ENCODE results near the gene TSPAN16.
"Not testable (repeated sequence)": the region's sequence is repeated elsewhere in the genome, so short reads cannot be mapped to it uniquely, and the experiment has no call there.

TSPAN16 gene

GRCh38 chr19:11345122-11345803 is 49.3 kb downstream of the TSPAN16 start:
- no peak for DNase-seq (ENCODE audit: low read depth, low spot score)

- DNase-seq (ENCODE audit: low read depth, low spot score) = peak; percentile 99
These were observed 50.4 kb downstream of the TSPAN16 start, which contains the start of the genes CCDC159 and TMEM205 for GRCh38 chr19:11346104-11346940. CCDC159 (plus strand) TSS chr19:11346519; CDS start chr19:11346607, 88 bp downstream. TMEM205 (minus strand) TSS chr19:11346268; CDS start chr19:11345619, 649 bp downstream.

- DNase-seq (ENCODE audit: low read depth, low spot score) = no peak
These were observed 51.6 kb downstream of the TSPAN16 start for GRCh38 chr19:11347546-11348039.

DNA sequence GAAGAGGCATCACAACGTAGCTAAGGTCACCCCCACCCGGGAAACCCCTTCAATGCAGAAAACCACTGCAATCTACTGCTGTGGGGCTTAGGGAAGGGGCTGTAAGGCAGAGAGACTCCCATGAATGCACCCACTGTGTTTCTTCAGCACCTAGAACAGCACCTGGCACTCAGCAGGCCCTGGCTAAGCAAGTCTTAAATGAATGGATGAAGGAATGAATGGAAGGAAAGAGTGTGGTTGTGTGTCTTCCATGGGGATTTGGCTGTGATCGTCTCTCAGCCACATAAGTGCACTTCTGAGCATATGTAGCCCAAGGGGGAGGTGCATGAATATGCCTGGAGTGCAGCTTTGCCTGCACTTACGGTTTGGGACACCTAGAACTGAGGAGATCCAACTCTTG is 53.2 kb downstream of the TSPAN16 start:
- no peak for DNase-seq (ENCODE audit: low read depth, low spot score)

DNA sequence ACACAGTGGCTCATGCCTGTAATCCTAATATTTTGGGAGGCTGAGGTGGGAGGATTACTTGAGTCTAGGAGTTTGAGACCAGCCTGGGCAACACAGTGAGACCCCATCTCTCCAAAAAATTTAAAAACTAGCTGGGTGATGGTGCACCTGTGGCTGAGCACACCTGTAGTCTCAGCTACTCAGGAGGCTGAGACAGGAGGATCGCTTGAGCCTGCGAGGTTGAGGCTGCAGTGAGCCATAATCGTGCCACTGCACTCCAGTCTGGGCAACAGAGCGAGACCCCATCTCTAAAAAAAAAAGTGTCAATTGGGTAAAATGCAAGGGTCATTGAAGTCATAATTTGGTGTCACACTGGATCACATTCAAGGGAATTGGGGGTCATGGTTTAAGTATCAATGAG is 58.1 kb downstream of the TSPAN16 start:
- not testable (repeated sequence) for DNase-seq (ENCODE audit: low read depth, low spot score)

- peak; percentile 96 for DNase-seq (ENCODE audit: low read depth, low spot score)
These were observed 59.5 kb downstream of the TSPAN16 start, which contains the start of gene PLPPR2 for GRCh38 chr19:11355160-11356073. PLPPR2 (plus strand) TSS chr19:11355432; CDS start chr19:11357674, 2,242 bp downstream.

DNA sequence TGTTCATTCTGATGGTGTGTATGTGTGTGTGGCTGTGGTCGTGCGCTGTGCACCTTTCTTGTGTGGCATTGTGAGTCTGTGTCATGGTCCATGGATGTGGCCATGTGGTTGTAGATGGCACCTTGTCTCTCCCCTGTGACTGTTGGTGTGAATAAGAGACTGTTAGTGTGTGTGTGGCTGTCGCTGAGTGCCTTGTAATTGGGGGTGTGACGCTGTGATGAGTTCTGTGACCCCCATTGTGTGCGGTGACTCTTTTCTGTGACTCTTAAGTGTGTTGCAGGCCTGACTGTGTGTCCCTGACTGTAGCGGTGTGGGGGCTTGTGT is 60.1 kb downstream of the TSPAN16 start:
- no peak for DNase-seq (ENCODE audit: low read depth, low spot score)

- no peak for DNase-seq (ENCODE audit: low read depth, low spot score)
These were observed 61.0 kb downstream of the TSPAN16 start for GRCh38 chr19:11356676-11357550.

- DNase-seq (ENCODE audit: low read depth, low spot score) = no peak
These were observed 63.5 kb downstream of the TSPAN16 start for GRCh38 chr19:11359421-11359820.

- DNase-seq (ENCODE audit: low read depth, low spot score) = peak; percentile 24
These were observed 65.2 kb downstream of the TSPAN16 start for GRCh38 chr19:11361037-11361770.

- DNase-seq (ENCODE audit: low read depth, low spot score) = no peak
These were observed 66.1 kb downstream of the TSPAN16 start for GRCh38 chr19:11361771-11362731.

GRCh38 chr19:11363881-11364280 is 67.9 kb downstream of the TSPAN16 start:
- no peak for DNase-seq (ENCODE audit: low read depth, low spot score)

- DNase-seq (ENCODE audit: low read depth, low spot score) = no peak
These were observed 68.4 kb downstream of the TSPAN16 start for GRCh38 chr19:11364296-11364904.

DNA sequence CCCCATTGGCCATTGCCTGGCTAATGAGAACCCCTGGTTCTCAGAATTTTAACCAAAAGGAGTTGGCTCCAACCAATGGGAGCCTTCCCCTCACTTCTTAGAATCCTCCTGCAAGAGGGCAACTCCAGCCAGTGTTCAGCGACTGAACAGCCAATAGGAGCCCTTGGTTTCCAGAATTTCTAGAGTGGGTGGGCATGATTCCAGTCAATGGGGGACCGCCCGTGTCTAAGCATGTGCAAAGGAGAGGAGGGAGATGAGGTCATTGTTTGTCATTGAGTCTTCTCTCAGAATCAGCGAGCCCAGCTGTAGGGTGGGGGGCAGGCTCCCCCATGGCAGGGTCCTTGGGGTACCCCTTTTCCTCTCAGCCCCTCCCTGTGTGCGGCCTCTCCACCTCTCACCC is 69.0 kb downstream of the TSPAN16 start:
- DNase-seq (ENCODE audit: low read depth, low spot score) = no peak
